Activated CD4-positive, alpha-beta T cell treated with anti-CD3 and anti-CD28 coated beads, Interleukin-10, Interleukin-2, amounts not matched to agents 100 ng/mL and 50 ng/mL, durations not matched to agents 16 hours and 8 hours (primary cell): ENCODE data around the gene LRP5.
"Not testable (repeated sequence)": the region's sequence is repeated elsewhere in the genome, so short reads cannot be mapped to it uniquely, and the experiment has no call there.

Experiments used
- DNase-seq: peaks from one replicate; pipeline ENCODE4 v3.0.0-alpha.2; 2020

The LRP5 gene

GRCh38 chr11:68471360-68472340 lies 159.3 kb downstream of the LRP5 start:
- DNase-seq: peak; percentile 83

GRCh38 chr11:68472778-68473177 lies 160.4 kb downstream of the LRP5 start:
- DNase-seq: no peak

- no peak for DNase-seq
Observed at GRCh38 chr11:68473693-68474092, 161.3 kb downstream of the LRP5 start.

- not testable (repeated sequence) for DNase-seq
Observed at GRCh38 chr11:68475626-68476025, 163.2 kb downstream of the LRP5 start.

GRCh38 chr11:68479390-68479789 lies 167.0 kb downstream of the LRP5 start:
- no peak for DNase-seq

GRCh38 chr11:68480193-68480592 lies 167.8 kb downstream of the LRP5 start:
- DNase-seq: no peak

- DNase-seq: no peak
Observed at GRCh38 chr11:68480852-68481510, 168.6 kb downstream of the LRP5 start.

- no peak for DNase-seq
Observed at GRCh38 chr11:68481579-68482240, 169.3 kb downstream of the LRP5 start.

- no peak for DNase-seq
Observed at GRCh38 chr11:68488623-68489022, 176.2 kb downstream of the LRP5 start.

- no peak for DNase-seq
Observed at GRCh38 chr11:68495220-68495729, 182.9 kb downstream of the LRP5 start.

GRCh38 chr11:68495872-68496271 lies 183.5 kb downstream of the LRP5 start:
- no peak for DNase-seq

GRCh38 chr11:68497761-68498160 lies 185.4 kb downstream of the LRP5 start:
- DNase-seq: no peak

- no peak for DNase-seq
Observed at GRCh38 chr11:68498321-68498720, 185.9 kb downstream of the LRP5 start.
